Body of pancreas (tissue), 4 donors: Measurements from ENCODE around the gene VAV1.

Experiments used
- POLR2A ChIP-seq, 3 donors: fragments of 450-650 bp; IDR thresholded peaks; one replicate each; pipeline ENCODE4 v1.6.1; 2016; ENCODE audit warnings: antibody characterized with exemption in 3 of 3, mild to moderate bottlenecking in 2 of 3
- TF ChIP-seq, protein P1 (sequence below), 7 experiments: fragments of 450-650 bp in 4 of 7; fragments of 200-600 bp in 3 of 7; sonication (generic) in 3 of 7; IDR thresholded peaks; one replicate each; pipeline ENCODE4 v1.5.1; 2016 to 2019; ENCODE audit warnings: antibody characterized with exemption in 7 of 7

DNA sequence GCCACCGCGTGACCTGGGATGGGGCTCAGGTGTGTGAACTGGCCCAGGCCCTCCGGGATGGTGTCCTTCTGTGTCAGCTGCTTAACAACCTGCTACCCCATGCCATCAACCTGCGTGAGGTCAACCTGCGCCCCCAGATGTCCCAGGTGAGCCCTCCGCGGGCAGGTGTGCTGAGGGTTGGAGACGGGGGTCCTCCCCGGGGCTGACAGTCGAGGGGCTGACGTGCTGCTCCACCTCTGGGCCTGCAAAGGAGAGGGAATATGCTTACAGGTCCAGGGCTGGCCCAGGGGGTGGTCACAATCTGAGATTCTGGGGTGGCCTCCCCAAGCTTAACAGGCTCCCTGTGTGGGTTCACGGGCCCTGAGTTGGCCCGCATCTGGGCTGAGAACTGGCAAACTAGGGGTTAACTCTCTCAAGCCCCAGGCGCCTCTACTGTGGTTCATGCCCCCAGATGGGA lies 386 bp downstream of the VAV1 start:
- TF ChIP-seq, protein P1, sequence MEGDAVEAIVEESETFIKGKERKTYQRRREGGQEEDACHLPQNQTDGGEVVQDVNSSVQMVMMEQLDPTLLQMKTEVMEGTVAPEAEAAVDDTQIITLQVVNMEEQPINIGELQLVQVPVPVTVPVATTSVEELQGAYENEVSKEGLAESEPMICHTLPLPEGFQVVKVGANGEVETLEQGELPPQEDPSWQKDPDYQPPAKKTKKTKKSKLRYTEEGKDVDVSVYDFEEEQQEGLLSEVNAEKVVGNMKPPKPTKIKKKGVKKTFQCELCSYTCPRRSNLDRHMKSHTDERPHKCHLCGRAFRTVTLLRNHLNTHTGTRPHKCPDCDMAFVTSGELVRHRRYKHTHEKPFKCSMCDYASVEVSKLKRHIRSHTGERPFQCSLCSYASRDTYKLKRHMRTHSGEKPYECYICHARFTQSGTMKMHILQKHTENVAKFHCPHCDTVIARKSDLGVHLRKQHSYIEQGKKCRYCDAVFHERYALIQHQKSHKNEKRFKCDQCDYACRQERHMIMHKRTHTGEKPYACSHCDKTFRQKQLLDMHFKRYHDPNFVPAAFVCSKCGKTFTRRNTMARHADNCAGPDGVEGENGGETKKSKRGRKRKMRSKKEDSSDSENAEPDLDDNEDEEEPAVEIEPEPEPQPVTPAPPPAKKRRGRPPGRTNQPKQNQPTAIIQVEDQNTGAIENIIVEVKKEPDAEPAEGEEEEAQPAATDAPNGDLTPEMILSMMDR (IDR thresholded peaks at IDR 0.05), result no peak
- TF ChIP-seq POLR2A (IDR thresholded peaks at IDR 0.05), result no peak
